GM18873 (cell line): ENCODE results near the gene RFT1.

Experiments
- ATAC-seq: cut with Tn5 transposase; IDR thresholded peaks from one replicate; pipeline ENCODE4 v1.9.1; 2021; ENCODE audit warnings: mild to moderate bottlenecking, moderate library complexity, moderate number of reproducible peaks; ENCODE audit not compliant: unreplicated experiment, low FRiP score

Gene RFT1

DNA sequence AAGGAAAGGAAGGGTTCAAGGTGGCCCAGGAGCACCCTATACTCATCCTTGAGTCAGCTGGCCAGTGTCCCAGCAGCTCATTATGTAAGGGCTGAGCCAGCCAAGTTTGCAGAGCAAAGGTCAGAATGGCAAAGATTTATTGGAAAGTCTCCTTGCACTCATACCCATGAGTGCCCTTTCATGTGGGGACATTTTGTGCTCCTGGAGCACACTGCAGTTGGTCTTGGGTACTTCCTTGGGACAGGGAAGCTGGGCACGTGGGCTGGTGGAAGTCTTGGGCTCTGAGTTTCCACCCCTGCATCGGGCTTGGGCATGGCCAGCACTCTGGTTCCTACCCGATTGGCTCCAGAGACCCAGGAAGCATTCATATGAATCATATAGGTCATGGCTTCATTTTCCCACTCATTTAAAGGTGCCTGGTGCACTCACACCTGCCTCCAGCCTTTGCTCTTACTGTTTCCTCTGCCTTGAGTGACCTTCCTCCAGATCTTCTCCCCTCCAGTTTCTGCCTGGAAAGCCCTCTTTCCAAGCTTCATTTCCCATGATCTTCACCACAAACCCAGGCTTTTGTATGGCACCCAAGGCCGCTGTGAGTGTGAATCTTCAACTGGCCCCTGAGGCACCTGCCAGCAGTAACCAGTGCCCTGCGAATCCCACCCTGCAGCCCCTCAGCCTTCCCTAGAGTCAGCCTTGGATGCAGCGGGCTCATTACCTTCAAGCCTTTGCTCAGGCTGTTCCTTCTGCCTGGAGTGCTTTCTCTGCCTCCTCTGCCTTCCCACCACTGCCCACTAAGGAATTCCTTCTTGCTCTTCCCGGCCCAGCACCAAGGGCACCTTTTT lies 20.2 kb upstream of the RFT1 start:
- no peak for ATAC-seq

DNA sequence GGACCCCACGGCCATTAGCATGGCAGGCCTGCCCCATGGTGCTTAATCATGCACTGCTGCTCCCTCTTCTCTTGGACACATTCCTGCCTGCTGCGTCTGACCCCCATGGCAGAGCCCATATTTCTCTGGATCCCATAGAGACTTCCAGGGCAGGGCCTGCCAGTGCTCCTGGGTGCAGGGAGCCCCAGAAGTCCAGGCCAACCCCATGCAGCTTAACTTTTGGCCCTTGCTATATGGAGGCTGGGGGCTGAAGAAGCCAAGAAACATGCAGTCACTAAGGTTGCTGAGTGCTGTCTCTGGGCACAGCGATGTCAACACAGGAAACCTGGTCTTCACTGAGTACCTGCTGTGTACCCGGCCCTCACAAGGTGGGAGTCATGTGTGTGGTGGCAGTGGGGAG lies 19.5 kb upstream of the RFT1 start:
- ATAC-seq, result no peak

DNA sequence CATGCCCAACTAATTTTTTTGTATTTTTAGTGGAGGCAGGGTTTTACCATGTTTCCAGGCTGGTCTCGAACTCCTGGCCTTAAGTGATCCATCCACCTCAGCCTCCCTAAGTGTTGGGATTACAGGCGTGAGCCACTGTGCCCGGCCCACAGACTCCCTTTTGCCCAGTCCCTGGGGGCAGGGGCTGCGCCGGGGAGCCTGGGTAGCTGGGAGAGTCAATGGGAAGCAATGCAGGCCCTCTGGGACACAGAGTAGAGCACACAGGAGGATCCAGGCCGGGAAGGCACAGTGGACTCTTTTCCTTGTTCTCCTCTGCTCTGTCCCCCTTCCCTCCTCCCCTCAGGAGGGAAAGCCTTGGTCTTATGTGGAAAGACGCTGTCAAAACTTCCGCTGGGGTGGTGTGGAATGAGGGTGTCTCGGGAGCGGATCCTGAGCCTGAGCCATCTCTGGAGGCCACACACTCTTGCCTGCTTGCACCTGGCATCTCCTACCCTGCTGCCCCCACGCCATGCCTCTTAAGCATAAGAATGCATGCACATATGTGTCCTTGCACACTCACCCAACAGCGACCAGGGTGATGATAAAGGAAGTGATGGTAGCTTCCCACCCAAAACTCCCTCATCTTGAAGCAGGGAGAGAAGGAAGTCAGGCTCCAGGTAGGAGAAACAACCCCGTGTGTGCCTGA lies 18.9 kb upstream of the RFT1 start:
- no peak for ATAC-seq

DNA sequence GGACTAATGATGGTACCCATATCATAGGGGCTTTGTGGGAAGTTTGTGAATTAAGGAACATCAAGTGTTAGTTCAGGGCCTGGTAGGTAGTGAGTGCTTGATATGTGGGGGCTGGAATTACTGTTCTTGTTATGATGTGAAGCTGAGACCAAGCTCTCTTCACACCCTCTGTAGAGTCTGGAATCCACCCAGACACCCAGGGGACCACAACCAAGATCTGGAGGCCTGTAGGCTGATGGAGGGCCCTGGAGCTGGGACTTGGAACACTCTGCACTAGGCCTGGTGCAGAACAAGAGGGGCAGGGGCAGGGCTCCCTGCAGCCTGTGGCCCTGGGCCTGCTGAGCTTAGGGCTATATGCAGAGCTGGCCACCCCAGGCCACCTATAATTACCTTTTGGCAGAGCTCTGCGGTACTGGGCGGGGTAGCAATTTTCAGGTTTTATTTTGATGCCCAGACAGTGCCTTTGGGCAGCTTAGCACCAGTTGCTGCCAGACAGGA lies 17.7 kb upstream of the RFT1 start:
- ATAC-seq, result no peak

DNA sequence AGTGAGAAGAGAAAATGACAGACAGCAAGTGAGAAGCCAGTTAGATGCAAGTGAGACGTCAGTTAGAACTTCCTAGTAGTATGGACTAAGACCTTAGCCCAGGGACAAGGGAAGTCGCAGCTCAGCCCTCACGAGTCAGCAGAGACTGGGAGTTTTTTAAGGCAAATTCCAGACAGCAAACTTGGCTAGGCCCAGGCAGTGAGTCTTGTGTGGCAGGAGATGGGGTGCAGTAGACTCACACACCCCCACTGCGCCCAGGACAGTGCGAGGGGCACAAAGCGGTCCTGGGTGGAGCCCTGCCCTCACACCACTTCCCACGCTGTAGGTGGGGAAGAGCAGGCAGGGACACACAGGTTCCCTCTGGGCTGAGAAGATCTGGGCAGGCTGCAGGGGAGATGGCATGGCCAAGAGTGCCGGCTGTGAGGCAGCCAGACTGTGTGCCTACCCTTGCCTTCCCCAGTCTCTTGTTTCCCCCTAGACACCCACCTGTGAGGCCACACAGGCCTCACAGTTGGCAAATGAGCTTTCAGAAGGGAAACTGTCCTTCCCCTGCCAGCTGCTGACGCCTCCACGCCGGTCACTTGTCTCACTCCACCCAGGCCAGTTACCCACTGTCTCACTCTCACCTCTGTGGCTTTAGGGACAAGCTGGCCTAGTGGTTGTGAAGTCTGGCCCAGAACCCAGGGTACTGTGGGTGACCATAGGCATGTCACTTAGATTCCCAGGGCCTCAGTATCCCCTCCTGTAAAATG lies 17.1 kb upstream of the RFT1 start:
- ATAC-seq, result no peak

DNA sequence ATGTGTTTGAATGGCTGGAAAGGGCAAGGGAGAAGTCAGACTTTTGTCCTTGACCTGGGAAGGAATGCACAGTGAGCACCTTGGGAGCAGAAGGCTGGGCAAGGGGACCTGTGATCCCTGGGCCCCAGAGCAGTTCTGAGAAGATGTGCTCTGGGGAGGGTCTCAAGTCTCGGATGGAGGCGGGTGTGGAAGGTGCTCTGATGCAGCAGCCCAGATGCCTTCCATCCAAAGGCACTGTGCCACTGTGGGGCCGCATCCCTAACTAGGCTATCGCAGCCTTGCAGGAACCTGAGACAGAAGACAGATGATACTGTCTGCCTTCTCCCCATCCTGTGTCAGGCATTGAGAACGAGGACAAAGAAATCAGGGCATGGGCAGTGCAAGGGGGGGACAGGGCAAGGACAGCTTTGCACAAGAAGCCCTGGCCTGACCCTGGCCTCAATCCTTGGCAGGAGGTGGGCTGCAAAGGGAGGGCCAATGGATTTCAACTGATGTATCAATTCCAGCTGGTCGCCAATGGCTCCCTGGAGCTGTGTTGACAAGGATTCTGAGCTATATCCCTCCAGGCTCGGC lies 16.2 kb upstream of the RFT1 start:
- ATAC-seq, result no peak

DNA sequence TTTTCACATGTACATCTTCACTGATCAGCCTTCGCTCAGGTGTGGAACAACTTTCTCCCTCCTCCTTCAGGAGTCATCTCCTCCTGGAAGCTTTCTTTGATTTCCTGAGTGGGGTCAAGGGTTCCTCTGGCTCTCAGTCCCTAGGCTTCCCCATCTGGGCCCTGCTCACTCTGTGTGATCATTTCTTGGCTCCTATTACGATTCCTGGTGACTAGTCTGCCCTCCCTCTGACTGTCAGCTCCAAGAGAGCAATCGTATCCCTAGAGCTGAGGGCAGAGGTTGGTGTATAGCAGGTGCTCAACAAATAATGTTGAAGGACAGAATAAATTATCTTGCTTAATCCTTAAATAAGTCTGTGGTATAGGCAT lies 15.5 kb upstream of the RFT1 start:
- ATAC-seq, result no peak

DNA sequence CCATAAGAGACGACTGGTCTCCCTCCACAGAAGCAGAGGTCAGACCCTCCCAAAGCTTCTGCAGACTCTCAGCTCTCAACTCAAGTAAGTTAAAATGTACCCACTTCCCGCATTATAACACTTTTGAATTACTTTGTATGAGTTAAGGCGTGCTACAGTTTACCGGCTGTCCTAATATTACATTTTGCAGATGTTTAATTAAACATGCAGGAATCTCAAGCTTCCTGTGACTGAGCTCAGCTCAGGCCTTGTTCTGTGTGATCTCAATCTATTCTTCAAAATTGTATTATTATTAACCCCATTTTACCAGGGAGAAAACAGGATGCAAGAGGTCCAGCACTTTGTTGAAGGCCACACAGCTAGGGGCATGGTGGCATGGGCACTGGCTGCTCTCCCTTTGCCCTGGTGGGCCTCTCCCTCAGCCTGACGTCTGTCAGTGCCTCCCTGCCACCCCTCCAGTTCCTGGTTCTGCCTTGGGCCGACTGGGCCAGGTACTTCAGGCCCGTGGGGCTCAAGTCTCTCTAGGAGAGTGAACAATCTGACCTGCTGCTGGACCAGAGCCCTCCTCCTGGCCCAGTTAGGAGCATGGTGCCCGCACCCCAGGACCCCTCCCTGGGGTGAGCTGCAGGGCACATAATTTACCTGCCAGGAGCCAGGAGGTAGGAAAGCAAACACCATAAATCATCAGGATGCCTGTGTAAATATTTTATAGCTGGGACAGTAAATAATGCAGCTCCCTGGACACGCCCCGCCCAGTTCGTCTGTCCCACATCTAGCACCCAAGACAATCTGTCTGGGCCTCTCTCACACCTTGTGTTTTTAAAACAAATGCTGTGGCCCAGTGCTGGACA lies 14.9 kb upstream of the RFT1 start:
- ATAC-seq, result no peak

DNA sequence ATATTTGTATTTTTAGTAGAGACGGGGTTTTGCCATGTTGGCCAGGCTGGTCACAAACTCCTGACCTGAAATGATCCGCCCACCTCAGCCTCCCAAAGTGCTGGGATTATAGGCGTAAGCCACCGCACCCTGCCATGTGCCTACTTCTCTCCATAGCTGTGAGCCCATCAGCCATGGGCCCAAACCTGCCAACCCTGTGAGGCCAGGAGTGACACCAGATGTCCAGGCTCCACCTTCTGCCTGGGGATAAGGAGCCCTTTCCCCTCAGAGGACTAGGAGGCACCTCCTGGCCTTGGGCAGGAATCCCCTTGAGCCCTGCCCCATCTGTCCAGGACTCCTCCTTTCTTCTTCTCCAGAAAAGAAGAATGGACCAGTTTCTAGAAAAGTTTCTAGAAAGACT lies 14.2 kb upstream of the RFT1 start:
- no peak for ATAC-seq

DNA sequence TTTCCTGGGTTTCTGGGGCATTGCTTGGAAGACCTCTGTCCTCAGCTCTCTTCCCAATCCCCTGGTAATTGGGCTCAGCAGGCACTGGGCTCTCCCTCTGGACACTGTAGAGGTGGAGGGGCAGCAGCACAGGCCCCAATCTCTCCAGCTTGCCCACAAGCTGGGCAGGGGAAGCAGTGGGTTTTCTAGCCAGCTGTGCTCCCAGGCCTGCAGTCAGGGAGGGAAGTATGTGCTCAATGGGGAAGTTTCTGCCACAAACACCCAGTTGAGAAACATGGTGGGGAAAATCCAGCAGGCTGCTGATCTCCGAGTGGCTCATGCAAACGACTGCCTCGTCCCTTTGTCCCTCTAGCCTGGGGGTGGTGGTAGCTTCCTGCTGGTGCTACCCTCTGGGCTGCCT lies 12.8 kb upstream of the RFT1 start:
- ATAC-seq, result no peak

DNA sequence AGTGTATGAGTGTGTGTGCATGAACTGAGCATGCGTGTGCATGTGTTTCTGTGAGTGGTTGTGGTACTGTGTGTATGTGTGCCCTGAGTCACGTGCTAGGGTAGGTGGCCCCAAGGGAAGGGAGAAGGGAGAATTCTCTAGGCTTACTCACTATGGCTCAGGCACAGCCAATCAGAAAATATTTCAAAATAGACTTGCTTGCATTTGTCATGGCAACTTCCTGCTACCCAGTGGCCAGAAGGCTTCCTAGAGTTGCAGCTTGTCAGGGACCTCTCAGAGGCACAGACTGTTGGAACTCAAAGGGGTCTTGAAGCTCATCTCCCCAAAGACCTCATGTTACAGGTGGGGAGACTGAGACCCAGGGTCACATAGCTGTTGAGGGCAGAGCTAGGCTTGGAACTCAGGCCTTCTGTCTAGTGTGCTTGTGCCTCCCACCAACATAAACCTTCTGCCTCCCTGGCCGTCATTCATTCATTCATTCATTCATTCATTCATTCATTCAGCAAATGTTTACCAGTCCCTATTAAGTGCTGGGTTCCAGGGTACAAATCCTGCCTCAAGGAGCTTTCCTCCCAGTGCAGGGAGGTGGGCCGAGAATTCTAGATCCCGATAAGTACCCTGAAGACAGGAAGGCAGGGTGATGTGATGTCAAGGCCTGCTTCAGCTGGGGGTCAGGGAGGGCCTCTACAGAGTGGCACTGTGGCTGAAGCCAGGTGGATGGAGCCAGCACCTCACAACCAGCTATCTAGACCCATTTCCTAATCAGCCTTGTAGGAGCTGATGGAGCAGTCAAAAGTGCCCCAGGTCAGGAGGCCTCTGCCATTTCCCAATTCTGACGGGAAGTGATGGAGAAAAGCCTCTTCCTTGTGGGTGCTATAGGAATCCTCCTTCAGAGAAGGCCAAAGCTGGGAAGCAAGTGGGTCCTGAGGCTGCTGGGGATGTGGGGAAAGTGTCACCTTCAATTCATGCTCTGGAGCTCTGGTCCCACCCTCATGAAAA lies 10.9 kb upstream of the RFT1 start:
- ATAC-seq, result no peak

DNA sequence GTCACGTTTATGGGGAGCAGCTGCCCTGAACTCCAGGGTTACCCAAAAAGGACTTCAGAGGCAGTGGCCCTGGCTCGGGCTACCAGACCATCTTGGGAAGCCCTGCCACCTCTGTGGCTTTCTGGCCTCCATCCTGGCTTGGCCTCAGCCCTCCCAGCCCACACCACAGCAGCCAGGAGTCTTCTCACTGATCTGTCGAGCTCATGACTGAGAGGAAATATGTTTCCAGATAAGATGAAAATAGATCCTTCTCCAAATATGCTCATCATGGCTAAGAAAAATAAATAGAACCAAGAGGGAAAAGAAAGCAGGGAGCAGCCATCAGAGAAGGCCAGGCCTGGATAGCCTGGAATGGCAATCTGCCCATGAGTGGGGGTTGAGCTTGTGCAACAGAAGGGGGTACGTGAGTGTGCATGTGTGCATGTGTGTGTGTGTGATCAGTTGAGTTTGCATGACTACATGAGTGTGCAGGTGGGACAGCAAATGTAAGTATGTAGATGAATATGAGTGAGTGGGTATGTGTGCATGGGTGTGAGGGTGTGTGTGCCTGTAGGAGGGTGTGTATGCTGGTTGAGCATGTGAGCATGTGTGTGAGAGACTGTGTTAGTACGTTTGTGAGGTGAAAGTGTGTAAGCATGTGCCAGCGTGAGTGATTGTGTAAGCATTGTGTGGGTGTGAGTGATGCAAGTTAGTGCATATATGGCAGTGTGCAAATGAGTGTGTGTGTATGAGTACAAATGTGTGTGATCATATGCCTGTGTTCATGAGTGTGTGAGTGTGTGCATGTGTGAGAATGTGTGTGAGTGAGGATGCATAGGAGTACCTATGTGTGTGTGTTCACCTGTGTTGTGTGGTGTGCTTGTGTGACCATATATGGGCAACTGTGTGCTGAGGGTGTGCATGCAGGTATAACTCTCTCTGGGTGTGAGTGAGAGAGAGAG lies 9.9 kb upstream of the RFT1 start:
- no peak for ATAC-seq

DNA sequence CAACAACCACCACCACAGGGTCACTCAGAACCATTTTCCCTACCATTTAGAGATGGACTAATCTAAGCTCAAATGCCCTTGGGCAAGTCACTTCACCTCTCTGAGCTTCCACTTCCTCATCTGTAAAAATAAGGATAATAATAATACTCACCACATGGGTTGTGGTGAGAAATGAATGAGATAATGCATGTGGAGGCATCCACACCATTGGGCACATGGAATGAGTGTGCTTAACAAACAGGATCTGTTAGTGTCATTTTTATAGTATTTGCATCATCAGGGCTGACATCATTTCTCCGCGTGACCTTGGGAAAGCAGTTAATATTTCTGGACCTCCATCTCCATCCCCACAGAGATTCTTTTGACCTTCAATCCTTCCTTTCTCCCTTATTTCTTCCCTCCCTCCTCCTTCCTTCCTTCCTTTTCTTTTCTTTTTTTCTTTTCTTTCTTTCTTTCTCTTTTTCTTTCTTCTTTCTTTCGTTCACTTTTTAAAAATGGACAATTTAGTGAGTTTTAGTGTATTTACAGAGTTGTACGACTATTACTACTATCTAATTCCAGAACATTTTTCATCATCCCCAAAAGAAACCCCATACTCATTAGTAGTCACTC lies 7.7 kb upstream of the RFT1 start:
- no peak for ATAC-seq

DNA sequence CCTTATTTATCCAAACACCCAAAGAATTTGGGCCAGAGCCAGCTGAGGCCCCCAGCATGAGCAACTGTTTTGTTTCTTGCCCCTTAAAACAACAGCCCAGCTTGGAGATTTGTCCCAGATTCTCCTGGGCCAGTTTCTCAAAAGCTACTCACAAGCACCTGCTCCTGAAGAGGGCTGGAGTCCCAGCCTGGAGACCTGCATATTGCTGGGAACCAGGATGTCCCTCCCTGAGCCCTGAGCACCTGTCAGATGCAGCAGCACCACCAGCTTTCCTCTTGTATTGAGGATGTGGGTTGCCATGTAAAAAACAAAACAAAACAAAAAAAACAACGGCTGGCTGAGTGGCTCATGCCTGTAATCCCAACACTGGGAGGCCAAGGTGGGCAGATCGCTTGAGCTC lies 7.0 kb upstream of the RFT1 start:
- no peak for ATAC-seq

DNA sequence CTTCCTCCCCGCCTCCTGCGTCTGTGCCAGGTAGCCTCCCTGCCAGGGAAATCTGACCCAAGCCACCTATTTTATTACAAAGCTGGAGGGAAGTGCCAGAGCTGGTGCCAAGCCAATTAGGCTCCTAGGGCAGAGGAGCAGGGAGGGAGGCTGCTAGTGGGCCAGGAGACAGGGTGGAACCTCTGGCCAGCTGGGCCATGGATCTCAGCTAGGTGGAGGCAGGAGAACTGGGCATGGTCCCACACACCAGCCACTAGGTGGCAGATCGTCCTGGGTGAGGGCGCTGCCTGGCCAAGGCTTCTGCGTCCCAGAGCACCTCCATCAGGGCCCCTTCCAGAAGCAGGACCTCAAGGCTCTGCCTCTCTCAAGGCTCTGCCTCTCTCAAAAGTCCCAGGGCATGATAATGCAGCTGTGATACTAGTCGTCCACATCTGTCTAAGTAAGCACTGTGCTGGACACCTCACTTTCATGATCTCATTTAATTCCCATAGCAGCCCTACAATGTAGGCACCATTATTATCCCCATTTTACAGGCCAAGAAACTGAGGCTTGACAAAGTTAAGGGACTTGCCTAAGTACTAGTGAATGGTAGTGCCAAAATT lies 4.5 kb upstream of the RFT1 start:
- no peak for ATAC-seq

DNA sequence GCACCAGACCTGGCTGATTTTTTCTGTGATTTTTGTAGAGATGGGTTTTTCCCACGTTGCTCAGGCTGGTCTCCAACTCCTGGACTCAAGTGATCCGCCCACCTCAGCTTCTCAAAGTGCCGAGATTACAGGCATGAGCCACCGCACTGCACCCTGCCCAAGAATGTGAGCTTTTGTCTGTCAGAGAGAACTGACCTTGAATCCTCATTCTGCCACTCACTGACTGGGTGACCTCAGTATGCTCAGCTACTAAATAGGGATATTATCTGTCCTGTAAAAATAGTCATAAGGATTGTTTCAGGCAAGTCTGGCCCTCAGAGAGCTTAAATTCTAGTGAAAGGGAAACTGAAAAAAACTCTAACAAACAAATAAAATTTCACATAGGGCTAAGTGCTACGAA lies 2.1 kb upstream of the RFT1 start:
- ATAC-seq, result no peak

DNA sequence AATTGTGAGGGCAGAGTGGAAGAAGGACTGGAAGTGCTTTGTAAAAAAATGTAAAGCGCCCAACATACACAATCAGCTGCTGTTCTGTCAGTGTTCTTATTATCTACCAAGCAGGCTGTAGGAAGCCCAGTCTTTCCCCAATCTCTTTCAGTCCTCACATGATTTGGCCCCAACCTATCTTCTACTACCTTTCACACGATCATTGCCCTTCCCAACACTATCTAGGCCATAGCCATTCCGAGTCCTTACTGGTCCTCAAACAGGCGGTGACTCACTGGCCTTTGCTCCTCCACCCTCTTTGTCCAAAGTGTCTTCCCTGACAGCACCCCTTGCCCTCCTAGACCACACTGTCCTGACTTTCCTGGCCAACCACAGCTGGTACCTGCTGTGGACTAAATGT lies 861 bp upstream of the RFT1 start:
- ATAC-seq, result no peak
